Breast epithelium (tissue), 4 donors: Measurements from ENCODE around the gene PSMD5. TPM values are rescaled to one million over a fixed set of nuclear protein-coding genes. Genes with fewer than 3 reads are reported as not detected.

Experiments
- DNase-seq, 2 donors: peaks; one replicate each; pipeline ENCODE4 v3.0.0-alpha.2; 2019; ENCODE audit warnings: low spot score in 2 of 2
- H3K27ac ChIP-seq, 2 donors: fragments of 200-600 bp; sonication (generic) in 1 of 2; one replicate each; pipeline ENCODE4 v1.5.1; 2016 to 2019; ENCODE audit warnings: mild to moderate bottlenecking in 1 of 2
- H3K27me3 ChIP-seq, 2 donors: fragments of 200-600 bp; sonication (generic) in 1 of 2; one replicate each; pipeline versions ENCODE4 v1.5.1 to v1.6.0; 2017 to 2019; ENCODE audit warnings: control low read depth in 1 of 2, mild to moderate bottlenecking in 1 of 2
- H3K36me3 ChIP-seq: fragments of 200-600 bp; one replicate; pipeline ENCODE4 v1.5.1; 2019
- H3K4me1 ChIP-seq, 2 donors: fragments of 200-600 bp; sonication (generic); one replicate each; pipeline ENCODE4 v1.5.1; 2016 to 2019; ENCODE audit warnings: control low read depth in 1 of 2
- H3K4me3 ChIP-seq, 3 donors: fragments of 200-600 bp; sonication (generic); 1 replicate in 2 of 3; 2 replicates in 1 of 3; pipeline ENCODE4 v1.5.1; 2016 to 2019; ENCODE audit warnings: mild to moderate bottlenecking in 3 of 3, moderate library complexity in 2 of 3
- H3K9me3 ChIP-seq, 2 donors: fragments of 200-600 bp; sonication (generic) in 1 of 2; one replicate each; pipeline ENCODE4 v1.5.1; 2016 to 2019; ENCODE audit warnings: control low read depth in 1 of 2
- CTCF ChIP-seq, 3 donors: fragments of 450-650 bp; IDR thresholded peaks; one replicate each; pipeline ENCODE4 v1.5.1; 2016 to 2017; ENCODE audit warnings: antibody characterized with exemption in 3 of 3, mild to moderate bottlenecking in 3 of 3, moderate library complexity in 3 of 3
- POLR2A ChIP-seq: fragments of 450-650 bp; IDR thresholded peaks from one replicate; pipeline ENCODE4 v1.6.1; 2016; ENCODE audit warnings: antibody characterized with exemption, mild to moderate bottlenecking, moderate library complexity
- POLR2AphosphoS5 ChIP-seq, 3 donors: sonication (generic); formaldehyde crosslinking; IDR thresholded peaks; one replicate each; pipeline ENCODE4 v1.6.1; 2017; ENCODE audit warnings: antibody characterized with exemption in 3 of 3
- intact Hi-C: fragments of 100-400 bp; cut with DNase I; formaldehyde crosslinking; loops from one replicate; pipeline ENCODE4 v1.15.1; 2023; ENCODE audit warnings: low total_unique reads
- total RNA-seq, 3 donors: library from RNA; depleted of rRNA; stranded (reverse); fragments of >200 nt; gene quantifications; one replicate each; pipeline ENCODE4 v1.1.0, GENCODE V29; 2016

Gene PSMD5
- total RNA-seq, 3 donors from 2014 or later = 48.3 to 54.1 (median 50.3) TPM

- Histone ChIP-seq H3K9me3 (no peaks in the 10 kb centered on the region), H3K36me3 (peaks cover 8% of the 10 kb centered on the region), H3K27ac (no peak overlapping the region), H3K27me3 (no peaks in the 10 kb centered on the region), H3K4me1 (no peaks in the 10 kb centered on the region), H3K4me3 (no peak overlapping the region)
- TF ChIP-seq CTCF (IDR thresholded peaks at IDR 0.05) = no peak
- no peak for TF ChIP-seq POLR2A
- no peak for TF ChIP-seq POLR2AphosphoS5 (IDR thresholded peaks at IDR 0.05)
- intact Hi-C loops = no loop called here
- DNase-seq = no peak
Observed at GRCh38 chr9:120774719-120775118, 68.0 kb downstream of the PSMD5 start.

GRCh38 chr9:120773256-120773655 is 69.5 kb downstream of the PSMD5 start:
- intact Hi-C loops = no loop called here

GRCh38 chr9:120770931-120771330 is 71.8 kb downstream of the PSMD5 start:
- DNase-seq = no peak
- Histone ChIP-seq H3K27ac (no peak overlapping the region), H3K36me3 (peaks cover 8% of the 10 kb centered on the region), H3K9me3 (no peaks in the 10 kb centered on the region), H3K27me3 (no peaks in the 10 kb centered on the region), H3K4me1 (no peaks in the 10 kb centered on the region), H3K4me3 (no peak overlapping the region)
- TF ChIP-seq POLR2AphosphoS5 (IDR thresholded peaks at IDR 0.05) = no peak
- intact Hi-C loops = no loop called here

More at GRCh38 chr9:120773256-120773655, 69.5 kb downstream of the PSMD5 start:
- H3K27me3 ChIP-seq = no peaks in the 10 kb centered on the region
- DNase-seq = no peak
- TF ChIP-seq POLR2AphosphoS5 (IDR thresholded peaks at IDR 0.05) (no peak), POLR2A (no peak)
- no peak overlapping the region for H3K4me3 ChIP-seq
- H3K4me1 ChIP-seq = no peaks in the 10 kb centered on the region
- no peak overlapping the region for H3K27ac ChIP-seq
- H3K9me3 ChIP-seq = no peaks in the 10 kb centered on the region
- H3K36me3 ChIP-seq = peaks cover 8% of the 10 kb centered on the region

- intact Hi-C loops = no loop called here
- H3K36me3 ChIP-seq = peaks cover 7% of the 10 kb centered on the region
Observed at GRCh38 chr9:120768886-120769285, 73.8 kb downstream of the PSMD5 start.

GRCh38 chr9:120768247-120768646 is 74.5 kb downstream of the PSMD5 start:
- intact Hi-C loops = no loop called here
- DNase-seq = no peak
- Histone ChIP-seq H3K27ac (no peak overlapping the region), H3K27me3 (no peaks in the 10 kb centered on the region), H3K9me3 (no peaks in the 10 kb centered on the region), H3K4me3 (no peak overlapping the region), H3K4me1 (no peaks in the 10 kb centered on the region), H3K36me3 (peaks cover 4% of the 10 kb centered on the region)
- no peak for TF ChIP-seq POLR2A
- no peak for TF ChIP-seq CTCF (IDR thresholded peaks at IDR 0.05)
- TF ChIP-seq POLR2AphosphoS5 (IDR thresholded peaks at IDR 0.05) = no peak

More at GRCh38 chr9:120768886-120769285, 73.8 kb downstream of the PSMD5 start:
- DNase-seq = no peak
- Histone ChIP-seq H3K27ac (no peak overlapping the region), H3K4me1 (no peaks in the 10 kb centered on the region), H3K9me3 (no peaks in the 10 kb centered on the region), H3K4me3 (no peak overlapping the region), H3K27me3 (no peaks in the 10 kb centered on the region)
- TF ChIP-seq POLR2A = no peak

- Histone ChIP-seq H3K27ac (no peak overlapping the region), H3K9me3 (no peaks in the 10 kb centered on the region), H3K36me3 (peaks cover 2% of the 10 kb centered on the region), H3K4me1 (no peaks in the 10 kb centered on the region), H3K4me3 (no peak overlapping the region), H3K27me3 (no peaks in the 10 kb centered on the region)
- intact Hi-C loops = no loop called here
- no peak for DNase-seq
- TF ChIP-seq CTCF (IDR thresholded peaks at IDR 0.05) (no peak), POLR2A (no peak), POLR2AphosphoS5 (IDR thresholded peaks at IDR 0.05) (no peak)
Observed at GRCh38 chr9:120767451-120767850, 75.3 kb downstream of the PSMD5 start.

Other genes starting within 250 kb of the PSMD5 start
- 10 to 100 TPM; 22.0 to 30.3 (median 27.2) TPM for gene MEGF9, start 128.5 kb downstream of the PSMD5 start, total RNA-seq
- 10 to 100 TPM; 44.9 to 49.9 (median 49.8) TPM for gene FBXW2, start 49.5 kb downstream of the PSMD5 start, total RNA-seq
- gene PHF19, start 34.3 kb upstream of the PSMD5 start, total RNA-seq = 10 to 100 TPM; 16.5 to 33.1 (median 19.0) TPM
- 1 to 10 TPM; 4.9 to 8.6 (median 7.3) TPM for gene TRAF1, start 83.9 kb upstream of the PSMD5 start, total RNA-seq
- 10 to 100 TPM in 2 of 3 donors, 1 to 10 TPM in 1; 5.9 to 22.7 (median 13.2) TPM for gene C5, start 207.4 kb upstream of the PSMD5 start, total RNA-seq
- gene CNTRL, start 232.0 kb upstream of the PSMD5 start, total RNA-seq = 10 to 100 TPM; 18.4 to 26.8 (median 22.9) TPM